Measurements from ENCODE around the gene NKD1. TPM values are rescaled to one million over a fixed set of nuclear protein-coding genes. Genes with fewer than 3 reads are reported as not detected.

NKD1 gene
- total and polyA plus RNA-seq, 2 of the 8 experiments (the other 6 are each of a cell fraction or from before 2014, with no cell fraction given): 0.70 to 4.5 TPM

DNA sequence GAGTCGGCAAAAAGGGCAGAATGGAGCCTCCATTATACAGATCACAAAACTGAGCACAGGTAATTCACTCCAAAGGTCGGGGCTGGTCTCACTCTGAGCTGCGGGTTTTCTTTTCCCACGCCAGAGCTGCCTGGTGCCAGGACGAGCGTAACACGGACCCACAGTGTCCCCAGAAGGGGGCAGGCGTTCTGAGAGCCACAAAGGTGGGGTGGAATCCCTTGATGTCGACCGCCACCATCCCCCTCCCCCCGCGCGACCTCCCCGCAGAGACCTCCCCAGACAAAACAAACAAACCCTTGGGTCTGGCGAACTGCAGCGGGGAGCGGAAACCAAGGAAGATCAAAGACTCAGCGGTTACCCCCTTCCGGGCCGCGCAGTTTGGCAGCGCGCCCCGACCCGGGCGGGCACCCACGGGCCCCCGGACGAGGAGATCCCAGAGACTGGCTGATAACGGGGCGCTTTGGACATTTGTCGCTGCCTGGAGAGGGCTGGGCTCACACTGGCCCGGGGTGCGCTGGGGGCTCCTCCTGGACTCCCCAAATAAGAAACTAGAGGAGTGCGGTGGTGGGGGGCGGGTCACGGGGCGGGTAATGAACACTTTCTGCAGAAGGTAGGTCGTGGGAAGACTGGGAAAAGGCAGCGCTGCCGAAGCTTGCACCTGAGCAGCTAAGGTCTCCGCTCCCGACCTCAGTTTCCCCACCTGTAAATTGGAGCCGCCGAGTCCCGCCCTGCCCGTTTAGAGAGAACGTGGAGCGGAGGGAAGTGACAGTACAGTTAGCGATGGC, 664 bp upstream of the NKD1 start (continued):
- TF ChIP-seq, protein P1, sequence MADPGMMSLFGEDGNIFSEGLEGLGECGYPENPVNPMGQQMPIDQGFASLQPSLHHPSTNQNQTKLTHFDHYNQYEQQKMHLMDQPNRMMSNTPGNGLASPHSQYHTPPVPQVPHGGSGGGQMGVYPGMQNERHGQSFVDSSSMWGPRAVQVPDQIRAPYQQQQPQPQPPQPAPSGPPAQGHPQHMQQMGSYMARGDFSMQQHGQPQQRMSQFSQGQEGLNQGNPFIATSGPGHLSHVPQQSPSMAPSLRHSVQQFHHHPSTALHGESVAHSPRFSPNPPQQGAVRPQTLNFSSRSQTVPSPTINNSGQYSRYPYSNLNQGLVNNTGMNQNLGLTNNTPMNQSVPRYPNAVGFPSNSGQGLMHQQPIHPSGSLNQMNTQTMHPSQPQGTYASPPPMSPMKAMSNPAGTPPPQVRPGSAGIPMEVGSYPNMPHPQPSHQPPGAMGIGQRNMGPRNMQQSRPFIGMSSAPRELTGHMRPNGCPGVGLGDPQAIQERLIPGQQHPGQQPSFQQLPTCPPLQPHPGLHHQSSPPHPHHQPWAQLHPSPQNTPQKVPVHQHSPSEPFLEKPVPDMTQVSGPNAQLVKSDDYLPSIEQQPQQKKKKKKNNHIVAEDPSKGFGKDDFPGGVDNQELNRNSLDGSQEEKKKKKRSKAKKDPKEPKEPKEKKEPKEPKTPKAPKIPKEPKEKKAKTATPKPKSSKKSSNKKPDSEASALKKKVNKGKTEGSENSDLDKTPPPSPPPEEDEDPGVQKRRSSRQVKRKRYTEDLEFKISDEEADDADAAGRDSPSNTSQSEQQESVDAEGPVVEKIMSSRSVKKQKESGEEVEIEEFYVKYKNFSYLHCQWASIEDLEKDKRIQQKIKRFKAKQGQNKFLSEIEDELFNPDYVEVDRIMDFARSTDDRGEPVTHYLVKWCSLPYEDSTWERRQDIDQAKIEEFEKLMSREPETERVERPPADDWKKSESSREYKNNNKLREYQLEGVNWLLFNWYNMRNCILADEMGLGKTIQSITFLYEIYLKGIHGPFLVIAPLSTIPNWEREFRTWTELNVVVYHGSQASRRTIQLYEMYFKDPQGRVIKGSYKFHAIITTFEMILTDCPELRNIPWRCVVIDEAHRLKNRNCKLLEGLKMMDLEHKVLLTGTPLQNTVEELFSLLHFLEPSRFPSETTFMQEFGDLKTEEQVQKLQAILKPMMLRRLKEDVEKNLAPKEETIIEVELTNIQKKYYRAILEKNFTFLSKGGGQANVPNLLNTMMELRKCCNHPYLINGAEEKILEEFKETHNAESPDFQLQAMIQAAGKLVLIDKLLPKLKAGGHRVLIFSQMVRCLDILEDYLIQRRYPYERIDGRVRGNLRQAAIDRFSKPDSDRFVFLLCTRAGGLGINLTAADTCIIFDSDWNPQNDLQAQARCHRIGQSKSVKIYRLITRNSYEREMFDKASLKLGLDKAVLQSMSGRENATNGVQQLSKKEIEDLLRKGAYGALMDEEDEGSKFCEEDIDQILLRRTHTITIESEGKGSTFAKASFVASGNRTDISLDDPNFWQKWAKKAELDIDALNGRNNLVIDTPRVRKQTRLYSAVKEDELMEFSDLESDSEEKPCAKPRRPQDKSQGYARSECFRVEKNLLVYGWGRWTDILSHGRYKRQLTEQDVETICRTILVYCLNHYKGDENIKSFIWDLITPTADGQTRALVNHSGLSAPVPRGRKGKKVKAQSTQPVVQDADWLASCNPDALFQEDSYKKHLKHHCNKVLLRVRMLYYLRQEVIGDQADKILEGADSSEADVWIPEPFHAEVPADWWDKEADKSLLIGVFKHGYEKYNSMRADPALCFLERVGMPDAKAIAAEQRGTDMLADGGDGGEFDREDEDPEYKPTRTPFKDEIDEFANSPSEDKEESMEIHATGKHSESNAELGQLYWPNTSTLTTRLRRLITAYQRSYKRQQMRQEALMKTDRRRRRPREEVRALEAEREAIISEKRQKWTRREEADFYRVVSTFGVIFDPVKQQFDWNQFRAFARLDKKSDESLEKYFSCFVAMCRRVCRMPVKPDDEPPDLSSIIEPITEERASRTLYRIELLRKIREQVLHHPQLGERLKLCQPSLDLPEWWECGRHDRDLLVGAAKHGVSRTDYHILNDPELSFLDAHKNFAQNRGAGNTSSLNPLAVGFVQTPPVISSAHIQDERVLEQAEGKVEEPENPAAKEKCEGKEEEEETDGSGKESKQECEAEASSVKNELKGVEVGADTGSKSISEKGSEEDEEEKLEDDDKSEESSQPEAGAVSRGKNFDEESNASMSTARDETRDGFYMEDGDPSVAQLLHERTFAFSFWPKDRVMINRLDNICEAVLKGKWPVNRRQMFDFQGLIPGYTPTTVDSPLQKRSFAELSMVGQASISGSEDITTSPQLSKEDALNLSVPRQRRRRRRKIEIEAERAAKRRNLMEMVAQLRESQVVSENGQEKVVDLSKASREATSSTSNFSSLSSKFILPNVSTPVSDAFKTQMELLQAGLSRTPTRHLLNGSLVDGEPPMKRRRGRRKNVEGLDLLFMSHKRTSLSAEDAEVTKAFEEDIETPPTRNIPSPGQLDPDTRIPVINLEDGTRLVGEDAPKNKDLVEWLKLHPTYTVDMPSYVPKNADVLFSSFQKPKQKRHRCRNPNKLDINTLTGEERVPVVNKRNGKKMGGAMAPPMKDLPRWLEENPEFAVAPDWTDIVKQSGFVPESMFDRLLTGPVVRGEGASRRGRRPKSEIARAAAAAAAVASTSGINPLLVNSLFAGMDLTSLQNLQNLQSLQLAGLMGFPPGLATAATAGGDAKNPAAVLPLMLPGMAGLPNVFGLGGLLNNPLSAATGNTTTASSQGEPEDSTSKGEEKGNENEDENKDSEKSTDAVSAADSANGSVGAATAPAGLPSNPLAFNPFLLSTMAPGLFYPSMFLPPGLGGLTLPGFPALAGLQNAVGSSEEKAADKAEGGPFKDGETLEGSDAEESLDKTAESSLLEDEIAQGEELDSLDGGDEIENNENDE (IDR thresholded peaks at IDR 0.05; ENCODE audit: insufficient replicate concordance, low read length): no peak
- TF ChIP-seq JUN (IDR thresholded peaks at IDR 0.05; ENCODE audit: low read depth, low read length): no peak
- no peak for TF ChIP-seq NANOG (IDR thresholded peaks at IDR 0.05; ENCODE audit: insufficient read depth, low read depth, low read length, poor library complexity, severe bottlenecking)
- peak; percentile 13 for TF ChIP-seq ASH2L (IDR thresholded peaks at IDR 0.05; ENCODE audit: low read length)
- peak in 1 of 2 experiments; percentile 22; a peak in 1 of 4 replicates for TF ChIP-seq RAD21 (IDR thresholded peaks at IDR 0.05 in 1 of 2, conservative IDR thresholded peaks at IDR 0.05 in 1 of 2; ENCODE audit: low read depth in 2 of 2, low read length in 2 of 2)

Measured in H1 (cell line).